Hepatocyte (in vitro differentiated cells): ENCODE data around the gene VPS4B. TPM values are rescaled to one million over a fixed set of nuclear protein-coding genes. Genes with fewer than 3 reads are reported as not detected.
"Not testable (repeated sequence)": the region's sequence is repeated elsewhere in the genome, so short reads cannot be mapped to it uniquely, and the experiment has no call there.

Experiments
- DNase-seq: peaks from one replicate; pipeline ENCODE4 v3.0.0-alpha.2; 2016; ENCODE audit warnings: low spot score
- H2AFZ ChIP-seq: fragments of 200-600 bp; sonication (generic); 2 replicates; pipeline ENCODE4 v1.6.0; 2016; ENCODE audit warnings: antibody characterized with exemption, mild to moderate bottlenecking
- H3K27ac ChIP-seq: fragments of 200-600 bp; sonication (generic); 2 replicates; pipeline ENCODE4 v1.5.1; 2016; ENCODE audit warnings: mild to moderate bottlenecking
- H3K27me3 ChIP-seq: fragments of 200-600 bp; sonication (generic); 2 replicates; pipeline ENCODE4 v1.6.1; 2016
- H3K36me3 ChIP-seq: fragments of 200-600 bp; sonication (generic); replicated peaks from 2 replicates; pipeline ENCODE4 v1.5.1; 2016; ENCODE audit warnings: low read depth; ENCODE audit not compliant: insufficient read depth
- H3K4me1 ChIP-seq: fragments of 200-600 bp; sonication (generic); 2 replicates; pipeline ENCODE4 v1.5.1; 2016; ENCODE audit warnings: mild to moderate bottlenecking, moderate library complexity; ENCODE audit not compliant: insufficient read depth
- H3K4me2 ChIP-seq: fragments of 200-600 bp; sonication (generic); 2 replicates; pipeline ENCODE4 v1.6.0; 2016
- H3K4me3 ChIP-seq: fragments of 200-600 bp; sonication (generic); 2 replicates; pipeline ENCODE4 v1.5.1; 2016; ENCODE audit warnings: mild to moderate bottlenecking
- H3K79me2 ChIP-seq: fragments of 200-600 bp; sonication (generic); 2 replicates; pipeline ENCODE4 v1.6.0; 2017; ENCODE audit warnings: mild to moderate bottlenecking
- H3K9me2 ChIP-seq: fragments of 200-600 bp; sonication (generic); replicated peaks from 2 replicates; pipeline ENCODE4 v1.6.0; 2017; ENCODE audit warnings: mild to moderate bottlenecking; ENCODE audit not compliant: insufficient read depth
- H3K9me3 ChIP-seq: fragments of 200-600 bp; sonication (generic); 2 replicates; pipeline ENCODE4 v1.5.1; 2016; ENCODE audit warnings: low read depth, mild to moderate bottlenecking
- H4K20me1 ChIP-seq: fragments of 200-600 bp; sonication (generic); 2 replicates; pipeline ENCODE4 v1.6.0; 2016; ENCODE audit warnings: mild to moderate bottlenecking; ENCODE audit not compliant: insufficient read depth, poor library complexity, severe bottlenecking
- EZH2 ChIP-seq: fragments of 200-600 bp; sonication (generic); IDR thresholded peaks from 2 replicates; pipeline ENCODE4 v1.6.1; 2016; ENCODE audit warnings: antibody characterized with exemption, mild to moderate bottlenecking, borderline replicate concordance
- EZH2phosphoT487 ChIP-seq: fragments of 200-600 bp; sonication (generic); IDR thresholded peaks from one replicate; pipeline ENCODE4 v1.6.1; 2018; ENCODE audit warnings: antibody characterized with exemption, mild to moderate bottlenecking, low read depth, moderate library complexity; ENCODE audit not compliant: unreplicated experiment, severe bottlenecking
- WGBS: methylation state at CpG from one replicate; pipeline ENCODE4 v1.1.6; 2016; ENCODE audit warnings: low lambda C conversion rate; ENCODE audit errors: missing lambda C conversion rate; 5-methylcytosine and 5-hydroxymethylcytosine counted together
- polyA plus RNA-seq: library from polyadenylated mRNA; unstranded; fragments of >200 nt; fragmentation: Nextera tagmentation; extraction: Ambion mirVana; gene quantifications from 2 replicates; pipeline ENCODE4 v1.2.1, GENCODE V29; 2016
- total RNA-seq: library from RNA; depleted of rRNA; stranded (reverse); fragments of >200 nt; gene quantifications from 2 replicates; pipeline ENCODE4 v1.2.3, GENCODE V29; 2014
- TF ChIP-seq, protein P1 (sequence below): fragments of 200-600 bp; sonication (generic); IDR thresholded peaks from 2 replicates; pipeline ENCODE4 v1.5.1; 2016; ENCODE audit warnings: antibody characterized with exemption, mild to moderate bottlenecking; ENCODE audit not compliant: poor library complexity

VPS4B gene
- total and polyA plus RNA-seq, 2 experiments from 2014 or later = 35.0 to 49.2 TPM

DNA sequence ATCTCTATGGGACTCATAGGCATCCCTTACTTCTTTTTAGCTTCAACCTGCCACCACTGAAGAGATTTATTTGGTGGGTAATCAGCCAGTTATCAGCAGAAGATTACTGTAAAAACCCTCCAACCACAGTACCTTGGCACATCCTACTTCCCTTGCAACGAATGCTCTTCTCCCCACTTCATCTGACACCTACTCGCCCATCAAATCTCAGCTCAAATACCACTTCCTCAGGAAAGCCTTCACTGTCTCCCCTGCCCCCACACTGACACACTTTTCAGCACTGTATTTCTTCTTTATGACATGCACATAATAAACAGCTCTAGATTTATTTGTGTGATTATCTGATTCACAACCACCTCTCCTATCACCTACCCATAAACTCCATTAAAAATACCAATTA is 58.3 kb downstream of the VPS4B start:
- peaks cover 43% of the 10 kb centered on the region for H3K79me2 ChIP-seq
- H3K27me3 ChIP-seq = no peaks in the 10 kb centered on the region
- H3K27ac ChIP-seq = no peak overlapping the region
- TF ChIP-seq, protein P1, sequence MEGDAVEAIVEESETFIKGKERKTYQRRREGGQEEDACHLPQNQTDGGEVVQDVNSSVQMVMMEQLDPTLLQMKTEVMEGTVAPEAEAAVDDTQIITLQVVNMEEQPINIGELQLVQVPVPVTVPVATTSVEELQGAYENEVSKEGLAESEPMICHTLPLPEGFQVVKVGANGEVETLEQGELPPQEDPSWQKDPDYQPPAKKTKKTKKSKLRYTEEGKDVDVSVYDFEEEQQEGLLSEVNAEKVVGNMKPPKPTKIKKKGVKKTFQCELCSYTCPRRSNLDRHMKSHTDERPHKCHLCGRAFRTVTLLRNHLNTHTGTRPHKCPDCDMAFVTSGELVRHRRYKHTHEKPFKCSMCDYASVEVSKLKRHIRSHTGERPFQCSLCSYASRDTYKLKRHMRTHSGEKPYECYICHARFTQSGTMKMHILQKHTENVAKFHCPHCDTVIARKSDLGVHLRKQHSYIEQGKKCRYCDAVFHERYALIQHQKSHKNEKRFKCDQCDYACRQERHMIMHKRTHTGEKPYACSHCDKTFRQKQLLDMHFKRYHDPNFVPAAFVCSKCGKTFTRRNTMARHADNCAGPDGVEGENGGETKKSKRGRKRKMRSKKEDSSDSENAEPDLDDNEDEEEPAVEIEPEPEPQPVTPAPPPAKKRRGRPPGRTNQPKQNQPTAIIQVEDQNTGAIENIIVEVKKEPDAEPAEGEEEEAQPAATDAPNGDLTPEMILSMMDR = no peak
- no peak for TF ChIP-seq EZH2
- TF ChIP-seq EZH2phosphoT487 = no peak
- WGBS = 83% methylated on average over 2 of the region's 2 CpGs
- H3K4me2 ChIP-seq = no peak overlapping the region
- H3K36me3 ChIP-seq = no peaks in the 10 kb centered on the region
- no peak for DNase-seq
- no peaks in the 10 kb centered on the region for H3K9me3 ChIP-seq
- no peak overlapping the region for H3K4me3 ChIP-seq
- H4K20me1 ChIP-seq = peaks cover 10% of the 10 kb centered on the region
- no peak overlapping the region for H2AFZ ChIP-seq
- H3K4me1 ChIP-seq = peaks cover 7% of the 10 kb centered on the region
- H3K9me2 ChIP-seq = no peaks in the 10 kb centered on the region

DNA sequence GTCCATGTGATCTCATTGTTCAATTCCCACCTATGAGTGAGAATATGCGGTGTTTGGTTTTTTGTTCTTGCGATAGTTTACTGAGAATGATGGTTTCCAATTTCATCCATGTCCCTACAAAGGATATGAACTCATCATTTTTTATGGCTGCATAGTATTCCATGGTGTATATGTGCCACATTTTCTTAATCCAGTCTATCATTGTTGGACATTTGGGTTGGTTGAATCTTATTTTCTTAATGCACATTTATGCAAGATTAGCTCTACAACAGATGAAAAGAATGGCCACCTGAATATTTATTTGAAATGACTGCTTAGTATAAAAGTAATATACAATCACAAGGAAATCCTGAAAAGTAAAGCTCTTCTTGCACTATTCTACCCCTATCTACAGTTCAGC is 58.9 kb downstream of the VPS4B start:
- WGBS = no CpG with 5 or more reads among the region's 2 CpGs
- not testable (repeated sequence) for H3K27ac ChIP-seq, H3K4me3 ChIP-seq, H3K27me3 ChIP-seq, H3K4me2 ChIP-seq, H4K20me1 ChIP-seq, H3K4me1 ChIP-seq, DNase-seq, H3K36me3 ChIP-seq, H2AFZ ChIP-seq, H3K9me3 ChIP-seq, H3K9me2 ChIP-seq
- peaks cover 43% of the 10 kb centered on the region for H3K79me2 ChIP-seq

DNA sequence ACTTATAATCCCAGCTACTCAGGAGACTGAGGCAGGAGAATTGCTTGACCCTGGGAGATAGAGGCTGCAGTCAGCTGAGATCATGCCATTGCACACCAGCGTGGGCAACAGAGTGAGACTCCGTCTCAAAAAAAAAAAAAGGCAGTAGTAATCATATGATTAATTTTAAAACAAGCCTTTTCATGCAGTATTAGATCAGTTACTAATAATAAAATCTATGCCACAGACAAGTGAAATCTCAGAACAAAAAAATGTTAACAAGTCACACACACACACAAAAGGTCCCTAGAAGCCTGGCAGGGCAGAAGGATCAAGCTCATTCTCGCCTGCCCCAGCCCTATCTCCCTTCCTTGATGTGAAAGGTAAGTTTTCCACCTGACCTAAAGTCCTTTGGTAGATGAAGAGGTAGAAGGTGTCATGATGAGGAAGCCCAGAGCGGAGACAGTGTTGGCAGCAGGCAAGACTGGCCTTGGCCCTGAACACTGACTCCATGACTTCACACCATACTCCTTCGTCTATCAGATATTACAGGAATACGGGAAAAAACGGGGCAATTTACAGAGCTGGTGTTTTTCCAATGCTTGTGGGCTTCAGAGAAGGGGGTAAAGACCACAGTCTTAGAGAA is 65.9 kb downstream of the VPS4B start:
- H3K4me1 ChIP-seq = no peaks in the 10 kb centered on the region
- no peaks in the 10 kb centered on the region for H4K20me1 ChIP-seq
- no peak overlapping the region for H3K4me3 ChIP-seq
- no peak for DNase-seq
- H3K9me2 ChIP-seq = no peaks in the 10 kb centered on the region
- peaks cover 3% of the 10 kb centered on the region for H3K79me2 ChIP-seq
- TF ChIP-seq EZH2phosphoT487 (no peak), EZH2 (no peak)
- TF ChIP-seq, protein P1 = no peak
- H3K27ac ChIP-seq = no peak overlapping the region
- no peaks in the 10 kb centered on the region for H3K9me3 ChIP-seq
- H3K36me3 ChIP-seq = no peaks in the 10 kb centered on the region
- no peaks in the 10 kb centered on the region for H3K27me3 ChIP-seq
- H3K4me2 ChIP-seq = no peak overlapping the region
- no peak overlapping the region for H2AFZ ChIP-seq
- WGBS = 99% methylated on average over 7 of the region's 7 CpGs

DNA sequence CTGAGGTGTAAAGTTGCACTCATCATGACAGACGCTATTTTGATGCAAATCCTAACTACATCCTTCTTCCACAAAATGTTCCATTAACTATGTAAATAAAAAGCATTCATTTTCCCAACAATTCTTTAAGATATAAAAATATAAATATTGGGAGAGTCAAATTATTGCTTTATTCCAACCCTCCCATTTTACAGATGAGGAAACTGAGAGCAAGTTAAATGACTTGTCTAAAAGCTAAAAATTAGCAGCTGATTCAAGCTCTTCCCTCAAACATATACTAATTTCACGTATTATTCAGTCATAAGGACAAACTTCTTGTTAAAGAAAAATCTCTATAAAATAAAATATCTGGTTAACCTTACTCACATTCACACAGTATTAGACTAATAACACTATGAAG is 72.0 kb downstream of the VPS4B start:
- Histone ChIP-seq H4K20me1 (no peaks in the 10 kb centered on the region), H3K36me3 (no peaks in the 10 kb centered on the region), H3K9me2 (no peaks in the 10 kb centered on the region), H3K27me3 (no peaks in the 10 kb centered on the region), H3K4me1 (no peaks in the 10 kb centered on the region), H3K4me2 (no peak overlapping the region), H3K79me2 (no peaks in the 10 kb centered on the region), H2AFZ (no peak overlapping the region), H3K9me3 (no peaks in the 10 kb centered on the region), H3K27ac (no peak overlapping the region), H3K4me3 (no peak overlapping the region)
- DNase-seq = no peak
- 48% methylated on average over 2 of the region's 2 CpGs for WGBS
- no peak for TF ChIP-seq EZH2phosphoT487
- no peak for TF ChIP-seq EZH2
- TF ChIP-seq, protein P1 = no peak
